ENCODE measurements around the gene SSBP3.

SSBP3 gene

GRCh38 chr1:54225986-54226559, 180.1 kb downstream of the SSBP3 start:
- no peak for TF ChIP-seq CTCF (conservative IDR thresholded peaks at IDR 0.05; ENCODE audit: low read depth, low read length)
- no peak overlapping the region for H3K4me3 ChIP-seq (ENCODE audit: low read depth, low read length)
- DNase-seq (ENCODE audit: low read depth) = no peak

- no peak for DNase-seq (ENCODE audit: low read depth)
- no peak overlapping the region for H3K4me3 ChIP-seq (ENCODE audit: low read depth, low read length)
- TF ChIP-seq CTCF (conservative IDR thresholded peaks at IDR 0.05; ENCODE audit: low read depth, low read length) = no peak
These were observed 180.8 kb downstream of the SSBP3 start for GRCh38 chr1:54225378-54225777.

GRCh38 chr1:54224233-54224632, 182.0 kb downstream of the SSBP3 start:
- DNase-seq (ENCODE audit: low read depth) = no peak
- no peak for TF ChIP-seq CTCF (conservative IDR thresholded peaks at IDR 0.05; ENCODE audit: low read depth, low read length)
- H3K4me3 ChIP-seq (ENCODE audit: low read depth, low read length) = no peak overlapping the region

- H3K4me3 ChIP-seq (ENCODE audit: low read depth, low read length) = no peak overlapping the region
- no peak for DNase-seq (ENCODE audit: low read depth)
- TF ChIP-seq CTCF (conservative IDR thresholded peaks at IDR 0.05; ENCODE audit: low read depth, low read length) = no peak
These were observed 182.6 kb downstream of the SSBP3 start for GRCh38 chr1:54223441-54224202.

GRCh38 chr1:54222711-54223110, 183.5 kb downstream of the SSBP3 start:
- no peak for DNase-seq (ENCODE audit: low read depth)
- H3K4me3 ChIP-seq (ENCODE audit: low read depth, low read length) = no peak overlapping the region
- TF ChIP-seq CTCF (conservative IDR thresholded peaks at IDR 0.05; ENCODE audit: low read depth, low read length) = no peak

- no peak for TF ChIP-seq CTCF (conservative IDR thresholded peaks at IDR 0.05; ENCODE audit: low read depth, low read length)
- no peak for DNase-seq (ENCODE audit: low read depth)
- H3K4me3 ChIP-seq (ENCODE audit: low read depth, low read length) = no peak overlapping the region
These were observed 184.2 kb downstream of the SSBP3 start for GRCh38 chr1:54221867-54222484.
